Measurements from ENCODE around the gene IL15. TPM values are rescaled to one million over a fixed set of nuclear protein-coding genes. Genes with fewer than 3 reads are reported as not detected.

IL15 gene
- 2.3 and 2.7 TPM in 2 replicates for total RNA-seq (2014; rRNA removed; shearing (Covaris generic))
- polyA plus RNA-seq (2016; fragmentation: Nextera tagmentation; extraction: Ambion mirVana): 2.7 and 3.7 TPM in 2 replicates
- long read RNA-seq, partial matches to known transcripts: 0 of 1 reads
- long read RNA-seq, other reads (novel, unspliced or antisense): 0 of 1 reads

- Histone ChIP-seq H3K27me3 (ENCODE audit: insufficient read depth) (peaks cover 35% of the 10 kb centered on the region), H3K36me3 (ENCODE audit: insufficient read depth) (no peaks in the 10 kb centered on the region), H3K4me1 (ENCODE audit: insufficient read depth) (peaks cover 8% of the 10 kb centered on the region; the same call in 1 of the 2 replicates), H3F3A (replicated peaks; ENCODE audit: low read depth) (no peaks in the 10 kb centered on the region), H3K79me2 (replicated peaks; ENCODE audit: insufficient read depth) (no peaks in the 10 kb centered on the region), H2AFZ (peak within 1 kb of the TSS; percentile 97), H4K20me1 (replicated peaks; ENCODE audit: insufficient read depth) (no peaks in the 10 kb centered on the region), H3K4me2 (peak within 1 kb of the TSS; percentile 91), H3K4me3 (peak within 1 kb of the TSS; percentile 84), H3K27ac (ENCODE audit: low read depth) (no peak within 1 kb of the TSS), H3K9me2 (ENCODE audit: insufficient read depth) (no peaks in the 10 kb centered on the region)
- Mint-ChIP-seq H3K27me3 (ENCODE audit: insufficient read depth, low read depth, poor library complexity) (peaks cover 15% of the 10 kb centered on the region), H3K36me3 (ENCODE audit: low read depth) (no peaks in the 10 kb centered on the region), H3K4me3 (peak within 1 kb of the TSS; percentile 84), H3K9me3 (no peaks in the 10 kb centered on the region; the same call in 2 of the 3 replicates), H3K4me1 (peaks cover 13% of the 10 kb centered on the region; the same call in 2 of the 3 replicates), H3K27ac (no peak within 1 kb of the TSS)
- ATAC-seq (peak; percentile 79), DNase-seq (ENCODE audit: low spot score) (peak; percentile 84)
- TF ChIP-seq POLR2AphosphoS5 (IDR thresholded peaks at IDR 0.05; ENCODE audit: low read depth) (no peak), REST (IDR thresholded peaks at IDR 0.05; ENCODE audit: unreplicated experiment) (no peak), ZNF114 (CRISPR knock-in tag; IDR thresholded peaks at IDR 0.05) (no peak), NANOG (IDR thresholded peaks at IDR 0.05; ENCODE audit: borderline replicate concordance) (no peak), CREB1 (CRISPR knock-in tag; IDR thresholded peaks at IDR 0.05; ENCODE audit: low read depth) (no peak), CTCF (conservative IDR thresholded peaks at IDR 0.05; ENCODE audit: low read depth in 2 of 2) (no peak), STAT1 (IDR thresholded peaks at IDR 0.05; ENCODE audit: unreplicated experiment) (no peak), EZH2phosphoT487 (IDR thresholded peaks at IDR 0.05; ENCODE audit: unreplicated experiment) (no peak), ZNF331 (CRISPR knock-in tag; IDR thresholded peaks at IDR 0.05; ENCODE audit: low read depth) (no peak), JUNB (IDR thresholded peaks at IDR 0.05; ENCODE audit: unreplicated experiment) (no peak), EZH2 (IDR thresholded peaks at IDR 0.05; ENCODE audit: low read depth, unreplicated experiment) (no peak)
- TF ChIP-seq, protein P1, sequence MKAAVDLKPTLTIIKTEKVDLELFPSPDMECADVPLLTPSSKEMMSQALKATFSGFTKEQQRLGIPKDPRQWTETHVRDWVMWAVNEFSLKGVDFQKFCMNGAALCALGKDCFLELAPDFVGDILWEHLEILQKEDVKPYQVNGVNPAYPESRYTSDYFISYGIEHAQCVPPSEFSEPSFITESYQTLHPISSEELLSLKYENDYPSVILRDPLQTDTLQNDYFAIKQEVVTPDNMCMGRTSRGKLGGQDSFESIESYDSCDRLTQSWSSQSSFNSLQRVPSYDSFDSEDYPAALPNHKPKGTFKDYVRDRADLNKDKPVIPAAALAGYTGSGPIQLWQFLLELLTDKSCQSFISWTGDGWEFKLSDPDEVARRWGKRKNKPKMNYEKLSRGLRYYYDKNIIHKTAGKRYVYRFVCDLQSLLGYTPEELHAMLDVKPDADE (IDR thresholded peaks at IDR 0.05): no peak; the same call in 1 of the 2 replicates
- TF ChIP-seq, protein P2, sequence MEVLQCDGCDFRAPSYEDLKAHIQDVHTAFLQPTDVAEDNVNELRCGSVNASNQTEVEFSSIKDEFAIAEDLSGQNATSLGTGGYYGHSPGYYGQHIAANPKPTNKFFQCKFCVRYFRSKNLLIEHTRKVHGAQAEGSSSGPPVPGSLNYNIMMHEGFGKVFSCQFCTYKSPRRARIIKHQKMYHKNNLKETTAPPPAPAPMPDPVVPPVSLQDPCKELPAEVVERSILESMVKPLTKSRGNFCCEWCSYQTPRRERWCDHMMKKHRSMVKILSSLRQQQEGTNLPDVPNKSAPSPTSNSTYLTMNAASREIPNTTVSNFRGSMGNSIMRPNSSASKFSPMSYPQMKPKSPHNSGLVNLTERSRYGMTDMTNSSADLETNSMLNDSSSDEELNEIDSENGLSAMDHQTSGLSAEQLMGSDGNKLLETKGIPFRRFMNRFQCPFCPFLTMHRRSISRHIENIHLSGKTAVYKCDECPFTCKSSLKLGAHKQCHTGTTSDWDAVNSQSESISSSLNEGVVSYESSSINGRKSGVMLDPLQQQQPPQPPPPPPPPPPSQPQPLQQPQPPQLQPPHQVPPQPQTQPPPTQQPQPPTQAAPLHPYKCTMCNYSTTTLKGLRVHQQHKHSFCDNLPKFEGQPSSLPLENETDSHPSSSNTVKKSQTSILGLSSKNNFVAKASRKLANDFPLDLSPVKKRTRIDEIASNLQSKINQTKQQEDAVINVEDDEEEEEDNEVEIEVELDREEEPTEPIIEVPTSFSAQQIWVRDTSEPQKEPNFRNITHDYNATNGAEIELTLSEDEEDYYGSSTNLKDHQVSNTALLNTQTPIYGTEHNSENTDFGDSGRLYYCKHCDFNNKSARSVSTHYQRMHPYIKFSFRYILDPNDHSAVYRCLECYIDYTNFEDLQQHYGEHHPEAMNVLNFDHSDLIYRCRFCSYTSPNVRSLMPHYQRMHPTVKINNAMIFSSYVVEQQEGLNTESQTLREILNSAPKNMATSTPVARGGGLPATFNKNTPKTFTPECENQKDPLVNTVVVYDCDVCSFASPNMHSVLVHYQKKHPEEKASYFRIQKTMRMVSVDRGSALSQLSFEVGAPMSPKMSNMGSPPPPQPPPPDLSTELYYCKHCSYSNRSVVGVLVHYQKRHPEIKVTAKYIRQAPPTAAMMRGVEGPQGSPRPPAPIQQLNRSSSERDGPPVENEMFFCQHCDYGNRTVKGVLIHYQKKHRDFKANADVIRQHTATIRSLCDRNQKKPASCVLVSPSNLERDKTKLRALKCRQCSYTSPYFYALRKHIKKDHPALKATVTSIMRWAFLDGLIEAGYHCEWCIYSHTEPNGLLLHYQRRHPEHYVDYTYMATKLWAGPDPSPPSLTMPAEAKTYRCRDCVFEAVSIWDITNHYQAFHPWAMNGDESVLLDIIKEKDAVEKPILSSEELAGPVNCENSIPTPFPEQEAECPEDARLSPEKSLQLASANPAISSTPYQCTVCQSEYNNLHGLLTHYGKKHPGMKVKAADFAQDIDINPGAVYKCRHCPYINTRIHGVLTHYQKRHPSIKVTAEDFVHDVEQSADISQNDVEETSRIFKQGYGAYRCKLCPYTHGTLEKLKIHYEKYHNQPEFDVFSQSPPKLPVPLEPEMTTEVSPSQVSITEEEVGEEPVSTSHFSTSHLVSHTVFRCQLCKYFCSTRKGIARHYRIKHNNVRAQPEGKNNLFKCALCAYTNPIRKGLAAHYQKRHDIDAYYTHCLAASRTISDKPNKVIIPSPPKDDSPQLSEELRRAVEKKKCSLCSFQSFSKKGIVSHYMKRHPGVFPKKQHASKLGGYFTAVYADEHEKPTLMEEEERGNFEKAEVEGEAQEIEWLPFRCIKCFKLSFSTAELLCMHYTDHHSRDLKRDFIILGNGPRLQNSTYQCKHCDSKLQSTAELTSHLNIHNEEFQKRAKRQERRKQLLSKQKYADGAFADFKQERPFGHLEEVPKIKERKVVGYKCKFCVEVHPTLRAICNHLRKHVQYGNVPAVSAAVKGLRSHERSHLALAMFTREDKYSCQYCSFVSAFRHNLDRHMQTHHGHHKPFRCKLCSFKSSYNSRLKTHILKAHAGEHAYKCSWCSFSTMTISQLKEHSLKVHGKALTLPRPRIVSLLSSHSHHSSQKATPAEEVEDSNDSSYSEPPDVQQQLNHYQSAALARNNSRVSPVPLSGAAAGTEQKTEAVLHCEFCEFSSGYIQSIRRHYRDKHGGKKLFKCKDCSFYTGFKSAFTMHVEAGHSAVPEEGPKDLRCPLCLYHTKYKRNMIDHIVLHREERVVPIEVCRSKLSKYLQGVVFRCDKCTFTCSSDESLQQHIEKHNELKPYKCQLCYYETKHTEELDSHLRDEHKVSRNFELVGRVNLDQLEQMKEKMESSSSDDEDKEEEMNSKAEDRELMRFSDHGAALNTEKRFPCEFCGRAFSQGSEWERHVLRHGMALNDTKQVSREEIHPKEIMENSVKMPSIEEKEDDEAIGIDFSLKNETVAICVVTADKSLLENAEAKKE (CRISPR knock-in tag; IDR thresholded peaks at IDR 0.05): no peak
Observed at GRCh38 chr4:141636082-141636770, at the start of gene IL15. Gene IL15, plus strand, starts transcription at chr4:141636583. Its CDS starts 82,882 bp downstream, at chr4:141719465.
